EL (cell line): ENCODE results near the gene RNF39.
"Not testable (repeated sequence)": the region's sequence is repeated elsewhere in the genome, so short reads cannot be mapped to it uniquely, and the experiment has no call there.

Experiments used
- DNase-seq: peaks from one replicate; pipeline ENCODE4 v3.0.0-alpha.2; 2016

RNF39 gene

GRCh38 chr6:30060606-30061091, 14.9 kb downstream of the RNF39 start:
- peak; percentile 37 for DNase-seq

- no peak for DNase-seq
Measured at GRCh38 chr6:30055513-30055912, 20.1 kb downstream of the RNF39 start.

GRCh38 chr6:30053682-30054081, 21.9 kb downstream of the RNF39 start:
- no peak for DNase-seq

GRCh38 chr6:30047220-30047619, 28.3 kb downstream of the RNF39 start:
- no peak for DNase-seq

GRCh38 chr6:30044630-30045029, 30.9 kb downstream of the RNF39 start:
- DNase-seq = peak; percentile 82

- DNase-seq = no peak
Measured at GRCh38 chr6:30043744-30044143, 31.8 kb downstream of the RNF39 start.

- no peak for DNase-seq
Measured at GRCh38 chr6:30042914-30043313, 32.7 kb downstream of the RNF39 start.

GRCh38 chr6:30042476-30042875, 33.1 kb downstream of the RNF39 start:
- DNase-seq = no peak

- no peak for DNase-seq
Measured at GRCh38 chr6:30041821-30042220, 33.7 kb downstream of the RNF39 start.

- no peak for DNase-seq
Measured at GRCh38 chr6:30041221-30041620, 34.3 kb downstream of the RNF39 start.

GRCh38 chr6:30037182-30037788, 38.3 kb downstream of the RNF39 start:
- DNase-seq = peak; percentile 23

GRCh38 chr6:30035784-30036183, 39.8 kb downstream of the RNF39 start:
- DNase-seq = no peak

- not testable (repeated sequence) for DNase-seq
Measured at GRCh38 chr6:30033440-30033839, 42.1 kb downstream of the RNF39 start.

GRCh38 chr6:30031381-30031780, 44.2 kb downstream of the RNF39 start:
- no peak for DNase-seq

- no peak for DNase-seq
Measured at GRCh38 chr6:30029588-30029987, 46.0 kb downstream of the RNF39 start.

GRCh38 chr6:30025186-30025585, 50.4 kb downstream of the RNF39 start:
- DNase-seq = no peak

GRCh38 chr6:30022712-30023111, 52.9 kb downstream of the RNF39 start:
- not testable (repeated sequence) for DNase-seq

GRCh38 chr6:30022189-30022588, 53.4 kb downstream of the RNF39 start:
- no peak for DNase-seq

- no peak for DNase-seq
Measured at GRCh38 chr6:30020626-30021025, 54.9 kb downstream of the RNF39 start.
